Hematopoietic multipotent progenitor cell treated with erythropoietin and hydrocortisone succinate and interleukin-3 and kit ligand, for 6 days (in vitro differentiated cells): ENCODE measurements around the gene PLK3.
A peak's percentile ranks its signal among the peaks of the same experiment; 100 is the strongest.
"Not testable (repeated sequence)": the region's sequence is repeated elsewhere in the genome, so short reads cannot be mapped to it uniquely, and the experiment has no call there.

Source experiments
- DNase-seq: peaks from one replicate; pipeline ENCODE4 v3.0.0-alpha.2; 2015

Gene PLK3

DNA sequence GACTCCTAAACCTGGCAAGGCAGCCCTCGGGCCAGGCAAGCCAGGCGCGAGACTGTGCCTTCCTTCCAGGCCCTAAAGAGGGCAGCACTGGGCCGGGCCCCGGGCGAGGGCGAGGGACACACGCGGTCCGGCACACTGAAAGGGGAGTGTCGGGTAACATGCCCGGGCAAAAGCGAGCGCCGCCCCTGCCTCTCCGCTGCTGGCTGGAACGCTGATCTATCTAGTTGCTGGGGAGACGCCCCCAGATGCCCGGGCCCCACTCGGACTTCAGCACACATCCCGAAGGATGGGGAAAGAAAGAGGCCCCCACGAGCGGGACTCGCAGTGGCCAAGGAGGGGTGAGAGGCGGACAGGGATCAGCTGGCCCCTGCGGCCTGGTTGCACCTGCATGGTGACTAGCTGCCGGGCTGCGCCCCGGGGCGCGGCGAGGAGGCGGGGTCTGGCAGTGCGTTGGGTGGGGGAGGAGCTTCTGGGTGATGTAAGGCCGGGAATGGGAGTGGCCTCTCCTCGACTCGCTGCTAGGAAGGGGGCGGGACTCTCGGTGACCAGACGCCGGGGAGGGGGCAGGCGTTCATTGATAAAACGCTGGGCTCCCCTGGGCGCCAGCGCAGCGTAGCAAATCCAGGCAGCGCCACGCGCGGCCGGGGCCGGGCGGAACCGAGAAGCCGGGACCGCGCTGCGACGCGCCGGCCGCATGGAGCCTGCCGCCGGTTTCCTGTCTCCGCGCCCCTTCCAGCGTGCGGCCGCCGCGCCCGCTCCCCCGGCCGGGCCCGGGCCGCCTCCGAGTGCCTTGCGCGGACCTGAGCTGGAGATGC, at the start of gene PLK3:
PLK3 (plus strand) TSS at position 608 of the 815 bp plus-strand sequence; CDS start at position 695, 87 bp downstream.
- DNase-seq, result peak; percentile 100

DNA sequence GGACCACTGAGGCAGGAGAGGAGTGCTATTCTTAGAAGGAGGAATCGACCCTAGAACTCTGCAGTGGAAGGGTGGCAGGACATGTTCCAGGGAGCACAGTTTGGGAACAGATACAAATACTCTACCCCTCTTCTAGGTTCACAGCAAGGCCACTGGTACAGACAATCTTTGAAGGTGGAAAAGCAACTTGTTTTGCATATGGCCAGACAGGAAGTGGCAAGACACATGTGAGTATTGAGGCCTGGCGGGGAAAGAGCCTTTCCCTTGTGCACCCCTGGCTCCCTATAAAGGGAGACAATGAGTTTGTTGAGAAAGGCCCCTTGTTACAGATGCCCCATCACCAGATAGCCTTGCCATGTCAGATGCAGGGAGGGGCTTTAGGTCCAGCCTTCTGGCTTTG, 42.8 kb upstream of the PLK3 start:
- DNase-seq, result no peak

DNA sequence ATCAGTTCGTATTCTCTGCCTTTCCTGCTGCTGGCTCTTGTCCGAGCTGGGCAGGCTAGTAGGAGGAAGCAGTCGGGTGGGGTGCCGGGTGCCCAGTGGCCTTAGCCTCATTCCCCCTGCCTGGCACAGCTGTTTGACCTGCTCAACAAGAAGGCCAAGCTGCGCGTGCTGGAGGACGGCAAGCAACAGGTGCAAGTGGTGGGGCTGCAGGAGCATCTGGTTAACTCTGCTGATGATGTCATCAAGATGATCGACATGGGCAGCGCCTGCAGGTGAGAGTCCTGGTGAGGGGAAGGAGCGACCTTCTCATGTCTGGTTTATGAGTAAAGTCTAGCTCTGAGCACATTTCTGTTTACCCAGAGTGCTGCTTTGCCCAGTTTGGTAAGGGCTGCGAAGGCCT, 41.1 kb upstream of the PLK3 start:
- no peak for DNase-seq

DNA sequence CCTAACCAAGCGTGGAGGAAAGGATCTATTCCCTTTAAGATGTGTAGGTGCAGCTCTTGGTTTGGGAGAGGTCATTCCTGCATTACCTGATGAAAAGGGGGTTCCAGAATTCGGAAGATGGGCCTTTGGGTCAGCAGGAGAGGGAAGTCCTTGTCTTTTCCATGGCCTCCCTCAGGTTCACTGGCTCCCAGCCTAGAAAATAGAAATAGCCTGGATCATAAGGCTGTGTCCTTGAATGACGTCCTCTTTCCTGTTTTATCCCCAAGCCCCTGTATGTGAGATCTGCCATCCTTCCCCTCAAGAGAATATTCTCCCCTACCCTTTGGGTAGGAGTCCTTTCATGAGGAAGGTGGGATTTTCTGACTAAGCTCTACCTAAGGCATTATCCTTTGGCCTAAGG, 39.3 kb upstream of the PLK3 start:
- DNase-seq, result no peak

DNA sequence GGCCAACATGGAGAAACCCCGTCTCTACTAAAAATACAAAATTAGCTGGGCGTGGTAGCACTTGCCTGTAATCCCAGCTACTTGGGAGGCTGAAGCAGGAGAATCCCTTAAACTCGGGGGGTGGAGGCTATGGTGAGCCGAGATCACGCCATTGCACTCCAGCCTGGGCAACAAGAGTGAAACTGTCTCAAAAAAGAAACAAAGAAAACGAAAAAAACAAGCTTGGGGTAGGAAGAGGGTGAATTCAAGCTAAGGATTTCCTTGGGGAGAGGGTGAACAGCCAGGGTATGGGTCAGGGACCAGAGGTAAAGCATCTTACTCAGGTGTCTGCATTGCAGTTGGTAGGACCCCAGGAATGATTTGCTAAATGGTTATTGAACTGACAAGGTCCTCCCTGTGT, 33.8 kb upstream of the PLK3 start:
- not testable (repeated sequence) for DNase-seq

DNA sequence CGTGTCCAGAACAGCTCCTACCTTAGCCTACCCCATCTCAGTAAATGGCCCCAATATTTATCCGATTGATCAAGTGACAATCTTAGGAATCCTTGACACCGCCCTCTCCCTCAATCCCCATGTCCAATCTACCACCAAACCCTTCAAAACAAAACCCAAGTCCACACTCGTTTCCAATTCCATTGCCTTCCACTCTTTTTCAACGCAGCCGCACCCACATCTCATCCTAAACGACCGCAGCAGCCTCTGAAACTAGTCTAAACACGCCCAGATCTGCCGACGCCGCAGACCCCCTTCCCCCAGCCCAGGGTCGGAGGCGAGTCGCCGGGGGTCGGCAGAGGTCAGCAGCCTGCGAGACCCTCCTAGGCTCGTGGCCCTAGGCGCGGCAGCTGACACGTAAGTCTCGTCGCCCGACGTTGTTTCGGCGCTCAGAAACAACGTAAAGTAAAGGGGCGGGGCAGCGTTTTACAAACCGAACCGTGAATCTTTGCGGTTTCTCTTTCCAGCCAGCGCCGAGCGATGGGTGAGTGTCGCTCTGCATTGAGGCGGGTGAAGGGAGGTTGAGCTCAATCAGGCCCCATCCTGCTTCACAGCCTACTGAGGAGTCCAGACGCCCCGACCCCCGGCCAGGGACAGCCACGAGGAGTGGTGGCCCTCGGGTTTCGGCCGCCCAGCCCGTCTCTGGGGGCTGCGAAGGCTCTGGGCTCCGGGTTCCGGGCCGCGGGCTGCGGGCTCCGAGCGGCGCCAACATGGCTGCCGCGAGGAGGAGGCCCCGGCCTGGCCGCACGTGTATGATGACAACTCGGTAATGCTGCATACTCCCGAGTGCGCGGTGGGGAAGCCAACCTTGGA, 24.9 kb upstream of the PLK3 start, which contains the start of gene RPS8:
RPS8 (plus strand) TSS at position 463 of the 852 bp plus-strand sequence; CDS start at position 520, 57 bp downstream.
- DNase-seq, result peak; percentile 99

DNA sequence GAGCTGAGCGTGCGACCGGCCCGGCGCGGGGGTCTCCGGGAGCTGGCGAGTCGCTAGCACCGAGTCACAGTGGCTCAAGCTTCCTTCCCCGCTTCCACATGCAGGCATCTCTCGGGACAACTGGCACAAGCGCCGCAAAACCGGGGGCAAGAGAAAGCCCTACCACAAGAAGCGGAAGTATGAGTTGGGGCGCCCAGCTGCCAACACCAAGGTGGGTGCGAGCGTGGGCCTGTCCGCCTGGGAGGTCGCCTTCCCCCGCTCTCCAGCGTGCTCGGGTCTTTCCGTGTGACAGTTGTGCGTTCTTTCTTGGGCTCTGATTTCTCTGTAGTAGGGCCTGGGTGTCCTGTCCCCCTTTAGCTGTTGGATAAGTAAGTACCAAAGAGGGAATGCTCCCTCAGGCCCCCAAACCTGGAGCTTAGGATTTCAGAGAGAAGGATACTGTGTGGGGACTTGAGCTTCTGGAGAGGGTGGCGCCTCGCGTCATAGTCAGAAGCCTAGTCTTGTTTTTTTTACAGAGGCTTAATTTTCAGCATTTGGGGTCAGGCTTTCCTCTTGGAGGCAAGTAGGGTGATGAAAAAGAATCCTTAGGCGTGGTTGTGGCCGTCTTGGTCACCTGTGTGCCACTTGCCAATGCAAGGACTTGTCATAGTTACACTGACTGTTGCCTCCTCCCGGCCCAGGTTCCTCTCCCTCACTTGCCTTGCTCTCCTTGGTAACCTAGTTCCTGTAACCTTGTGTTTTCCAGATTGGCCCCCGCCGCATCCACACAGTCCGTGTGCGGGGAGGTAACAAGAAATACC, 24.0 kb upstream of the PLK3 start:
- DNase-seq, result peak; percentile 48

DNA sequence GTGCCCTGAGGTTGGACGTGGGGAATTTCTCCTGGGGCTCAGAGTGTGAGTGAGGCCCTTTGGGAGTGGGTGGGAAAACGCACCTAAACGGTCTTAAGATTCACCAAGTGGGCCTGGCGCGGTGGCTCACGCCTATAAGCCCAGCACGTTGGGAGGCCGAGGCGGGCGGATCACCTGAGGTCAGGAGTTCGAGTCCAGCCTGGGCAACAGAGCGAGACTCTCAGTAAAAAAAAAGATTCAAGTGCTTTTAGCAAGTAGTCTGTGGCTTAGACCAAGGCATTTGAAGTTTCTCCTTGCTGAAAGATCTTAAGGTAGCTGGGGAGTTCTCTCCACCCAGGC, 23.5 kb upstream of the PLK3 start:
- no peak for DNase-seq

DNA sequence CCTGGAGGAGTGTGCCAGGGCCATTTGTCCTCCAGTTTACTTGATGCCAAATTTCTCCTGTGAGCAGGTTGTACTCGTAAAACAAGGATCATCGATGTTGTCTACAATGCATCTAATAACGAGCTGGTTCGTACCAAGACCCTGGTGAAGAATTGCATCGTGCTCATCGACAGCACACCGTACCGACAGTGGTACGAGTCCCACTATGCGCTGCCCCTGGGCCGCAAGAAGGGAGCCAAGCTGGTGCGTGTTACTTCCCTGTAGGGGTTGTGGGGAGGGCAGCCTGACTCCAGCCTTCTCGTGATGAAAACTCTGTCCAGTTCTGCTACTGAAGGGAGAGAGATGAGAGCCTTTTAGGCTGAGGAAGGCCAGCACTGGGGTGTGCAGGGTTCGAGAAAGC, 22.6 kb upstream of the PLK3 start:
- DNase-seq, result no peak

DNA sequence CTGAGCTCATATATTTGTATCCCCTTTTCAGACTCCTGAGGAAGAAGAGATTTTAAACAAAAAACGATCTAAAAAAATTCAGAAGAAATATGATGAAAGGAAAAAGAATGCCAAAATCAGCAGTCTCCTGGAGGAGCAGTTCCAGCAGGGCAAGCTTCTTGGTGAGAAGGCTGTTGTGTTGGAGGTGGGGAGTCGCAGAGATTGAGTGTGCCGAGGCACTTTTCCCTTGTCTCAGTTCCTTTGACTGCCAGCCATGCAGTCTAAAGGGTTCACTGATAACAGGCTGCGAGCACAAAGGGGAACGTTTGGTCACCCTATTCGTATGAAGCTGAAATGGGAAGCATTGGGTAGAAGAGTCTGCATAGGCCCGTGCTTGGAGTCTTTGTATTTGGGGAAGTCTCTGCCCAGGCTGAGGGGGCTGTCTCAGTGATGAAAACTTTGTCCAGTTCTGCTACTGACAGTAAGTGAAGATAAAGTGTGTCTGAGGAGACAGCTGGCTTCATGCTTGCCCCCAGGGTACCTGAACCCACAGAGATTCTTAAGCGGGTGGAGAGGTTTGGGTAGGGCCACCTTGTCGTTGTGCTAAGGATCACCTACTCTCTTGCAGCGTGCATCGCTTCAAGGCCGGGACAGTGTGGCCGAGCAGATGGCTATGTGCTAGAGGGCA, 22.1 kb upstream of the PLK3 start:
- no peak for DNase-seq

DNA sequence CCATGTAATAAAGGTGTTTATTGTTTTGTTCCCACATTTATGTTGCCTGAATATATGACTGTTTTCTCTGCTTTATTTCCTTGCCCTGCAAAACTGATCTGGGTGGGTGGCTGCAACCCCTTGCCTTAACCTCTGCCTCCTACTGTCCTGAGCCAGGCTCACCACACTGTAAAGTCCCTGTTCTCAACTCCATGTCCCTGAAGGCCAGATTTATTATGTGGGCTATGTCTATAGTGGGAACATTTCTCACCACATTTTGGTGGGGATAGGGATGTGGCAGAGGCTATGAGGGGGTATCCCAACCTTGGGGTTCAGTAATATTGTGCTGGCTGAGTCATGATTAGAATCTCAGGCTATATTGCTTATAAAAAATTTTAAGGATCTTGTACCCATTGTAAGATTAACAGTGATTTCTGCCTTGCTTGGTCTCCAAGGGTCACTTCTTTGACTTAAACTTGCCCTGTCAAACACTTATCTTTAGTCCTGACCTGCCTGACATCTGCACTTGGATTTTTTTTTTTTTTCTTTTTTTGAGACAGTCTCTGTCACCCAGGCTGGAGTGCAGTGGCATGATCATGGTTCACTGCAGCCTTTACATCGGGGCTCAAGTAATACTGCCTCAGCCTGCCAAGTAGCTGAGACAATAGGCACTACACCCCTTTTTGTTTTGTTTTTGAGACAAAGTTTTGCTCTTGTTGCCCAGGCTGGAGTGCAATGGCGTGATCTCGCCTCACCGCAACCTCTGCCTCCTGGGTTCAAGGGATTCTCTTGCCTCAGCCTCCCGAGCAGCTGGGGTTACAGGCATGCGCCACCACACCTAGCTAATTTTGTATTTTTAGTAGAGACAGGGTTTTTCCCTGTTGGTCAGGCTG, 21.2 kb upstream of the PLK3 start:
- no peak for DNase-seq

DNA sequence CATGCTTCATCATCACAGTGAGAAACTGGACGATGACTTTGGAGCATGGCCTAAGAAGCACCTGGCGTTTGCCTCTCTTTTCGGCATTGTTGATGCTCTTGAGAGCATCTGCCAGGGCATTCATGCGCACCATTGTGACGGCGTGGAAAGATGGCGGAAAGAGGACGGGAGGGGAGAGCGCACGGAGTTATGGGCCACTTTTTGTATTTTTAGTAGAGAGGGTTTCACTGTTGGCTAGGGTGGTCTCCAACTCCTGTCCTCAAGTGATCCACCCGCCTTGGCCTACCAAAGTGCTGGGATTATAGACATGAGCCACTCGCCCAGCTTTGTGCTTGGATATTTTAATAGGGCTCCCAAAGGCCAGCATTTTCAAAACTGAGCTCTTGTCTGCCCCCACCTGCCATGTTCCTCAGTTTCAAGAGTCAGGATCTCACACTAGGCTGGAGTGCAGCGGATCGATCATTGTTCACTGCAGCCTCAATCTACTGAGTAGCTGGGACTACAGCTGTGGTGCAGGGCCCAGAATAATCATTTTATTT, 19.5 kb upstream of the PLK3 start:
- DNase-seq, result no peak

DNA sequence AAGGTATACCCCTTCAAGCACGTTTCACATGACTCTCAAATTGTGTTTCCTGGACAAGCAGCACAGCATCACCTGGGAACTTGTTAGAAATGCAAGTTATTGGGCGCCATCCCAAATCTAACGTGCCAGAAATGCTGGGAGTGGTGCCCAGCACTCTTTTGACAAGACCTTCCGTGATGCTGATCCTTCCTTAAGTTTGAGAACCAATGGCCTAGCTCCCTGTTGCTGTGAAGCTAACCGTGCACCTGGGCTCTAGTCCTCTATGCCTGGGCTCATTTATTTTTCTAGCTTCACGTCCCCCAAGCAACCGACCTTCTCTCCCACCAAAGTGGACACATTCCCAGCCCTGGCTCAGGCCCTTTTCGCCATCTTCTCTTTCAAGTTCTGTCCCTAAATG, 16.5 kb upstream of the PLK3 start:
- no peak for DNase-seq

DNA sequence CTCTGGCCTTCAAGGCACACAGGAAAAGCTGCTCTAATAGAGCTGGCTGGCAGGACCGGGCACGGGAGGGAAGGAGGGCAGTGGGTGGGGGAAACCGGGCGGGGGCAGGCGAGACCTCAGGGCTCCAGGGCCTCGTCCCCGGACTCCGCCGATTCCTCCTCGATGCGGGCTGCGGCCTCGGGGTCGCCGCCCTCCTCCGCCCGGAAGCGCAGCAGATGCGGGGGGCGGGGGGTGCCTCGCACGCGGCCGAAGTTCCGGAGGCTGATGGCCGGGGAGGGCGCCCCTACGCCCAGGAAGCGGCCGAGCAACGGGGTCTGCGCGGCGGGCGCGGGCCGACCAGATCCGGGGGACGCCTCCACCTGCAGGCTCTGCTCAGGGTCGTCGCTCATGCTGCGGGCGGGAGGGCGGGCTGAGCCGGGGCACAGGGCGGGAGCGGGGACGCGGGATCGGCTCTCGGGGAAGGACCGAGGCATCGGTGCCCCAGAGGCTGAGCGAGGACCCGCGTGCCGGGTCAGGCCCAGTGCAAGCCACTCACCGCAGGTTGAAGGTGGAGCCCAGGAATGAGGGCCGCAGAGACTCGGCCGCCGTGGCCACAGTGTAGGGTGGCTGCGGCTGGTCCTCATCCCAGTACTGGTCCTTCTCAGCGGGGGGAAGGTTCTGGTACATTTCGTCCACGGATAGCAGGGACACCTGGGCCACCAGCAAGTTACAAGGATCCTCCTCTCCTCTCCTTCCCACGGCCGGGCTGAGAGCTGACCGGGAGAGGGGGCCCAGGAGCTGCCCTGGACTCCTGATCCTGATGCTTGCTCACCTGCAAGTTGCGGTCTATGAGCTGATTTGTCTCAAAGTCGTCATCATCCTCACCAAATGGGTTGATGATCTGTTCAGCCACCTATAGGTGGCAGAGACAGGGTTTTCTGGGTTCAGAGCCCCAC, 15.8 kb upstream of the PLK3 start:
- peak; percentile 53 for DNase-seq

DNA sequence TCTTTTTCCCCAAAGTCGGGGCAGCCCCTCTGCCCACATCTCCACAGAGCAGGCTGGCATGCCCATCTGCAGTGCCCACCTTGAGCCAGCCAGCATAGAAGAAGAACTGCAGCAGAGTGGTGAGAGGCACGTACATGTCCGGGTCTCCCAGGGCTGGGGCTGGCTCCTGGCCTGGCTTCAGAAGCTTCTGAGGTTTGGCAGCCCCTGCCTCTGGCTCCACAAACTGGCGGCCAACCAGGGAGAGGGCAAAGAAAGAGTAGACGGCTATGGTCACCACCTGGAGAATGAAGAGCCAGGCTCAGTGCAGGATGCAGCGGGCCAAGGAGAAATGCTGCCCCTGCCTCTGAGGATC, 15.2 kb upstream of the PLK3 start:
- DNase-seq, result no peak

DNA sequence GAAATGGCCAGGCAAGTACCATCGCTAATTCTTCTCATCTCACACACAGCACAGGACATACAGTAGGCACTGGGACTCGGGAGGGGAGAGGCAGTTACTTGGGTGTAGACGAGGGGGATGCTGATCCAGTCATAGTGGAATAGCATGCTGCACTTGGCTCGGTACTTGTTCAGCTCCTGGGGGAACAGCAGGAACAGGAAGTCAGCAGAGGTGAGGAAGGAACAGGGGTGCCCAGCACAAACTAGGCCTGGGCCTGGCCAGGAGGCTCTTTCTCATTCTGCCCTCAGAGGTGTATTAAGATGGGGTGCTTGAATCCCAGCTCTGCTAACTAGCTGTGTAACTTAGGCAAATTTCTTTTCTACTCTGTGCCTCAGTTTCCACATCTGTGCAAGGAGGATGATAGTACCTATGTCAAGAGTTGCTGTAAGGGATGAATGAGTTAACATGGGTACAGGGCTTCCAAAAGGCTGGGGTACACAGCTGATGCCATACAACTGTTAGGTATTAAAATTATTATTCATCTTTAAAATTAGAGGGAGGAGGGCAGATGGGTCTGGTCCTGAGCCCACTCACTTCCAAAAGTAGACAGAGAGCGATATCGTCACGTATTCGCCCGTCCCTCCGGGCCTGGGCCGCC, 14.6 kb upstream of the PLK3 start:
- DNase-seq, result no peak

DNA sequence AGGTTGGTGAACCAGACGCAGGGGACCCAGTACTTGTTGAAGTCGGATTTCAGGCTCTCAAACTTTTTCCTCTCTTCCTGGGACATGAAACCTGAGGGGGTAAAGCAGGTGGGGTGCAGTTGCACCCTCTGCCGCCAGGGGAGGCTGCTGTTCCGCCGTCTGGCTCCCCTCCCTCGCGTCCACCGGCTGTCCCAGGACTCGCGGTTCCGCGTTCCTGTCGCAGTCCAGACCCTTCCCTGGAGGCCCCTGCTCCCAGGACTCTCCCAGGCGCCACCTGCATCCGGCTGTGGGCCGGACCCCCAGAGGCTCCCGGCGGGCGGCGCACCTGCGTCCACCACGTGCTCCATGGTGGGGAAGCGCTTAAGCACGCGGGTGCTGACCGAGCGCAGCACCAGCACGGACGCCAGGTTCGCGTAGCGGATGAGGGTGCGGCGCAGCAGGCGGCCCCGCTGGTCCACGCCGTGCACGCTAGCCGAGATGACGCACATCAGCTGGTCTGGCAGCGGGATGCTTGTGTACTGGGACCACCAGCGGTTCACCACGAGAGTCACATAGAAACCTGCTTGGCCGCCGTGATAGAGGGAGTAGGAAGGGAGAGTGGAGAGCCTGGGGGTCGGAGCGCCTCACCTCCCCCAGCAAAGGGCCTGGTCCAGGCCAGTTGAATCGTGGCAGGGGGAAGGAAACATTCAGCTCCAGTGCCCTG, 13.9 kb upstream of the PLK3 start:
- DNase-seq, result peak; percentile 83

DNA sequence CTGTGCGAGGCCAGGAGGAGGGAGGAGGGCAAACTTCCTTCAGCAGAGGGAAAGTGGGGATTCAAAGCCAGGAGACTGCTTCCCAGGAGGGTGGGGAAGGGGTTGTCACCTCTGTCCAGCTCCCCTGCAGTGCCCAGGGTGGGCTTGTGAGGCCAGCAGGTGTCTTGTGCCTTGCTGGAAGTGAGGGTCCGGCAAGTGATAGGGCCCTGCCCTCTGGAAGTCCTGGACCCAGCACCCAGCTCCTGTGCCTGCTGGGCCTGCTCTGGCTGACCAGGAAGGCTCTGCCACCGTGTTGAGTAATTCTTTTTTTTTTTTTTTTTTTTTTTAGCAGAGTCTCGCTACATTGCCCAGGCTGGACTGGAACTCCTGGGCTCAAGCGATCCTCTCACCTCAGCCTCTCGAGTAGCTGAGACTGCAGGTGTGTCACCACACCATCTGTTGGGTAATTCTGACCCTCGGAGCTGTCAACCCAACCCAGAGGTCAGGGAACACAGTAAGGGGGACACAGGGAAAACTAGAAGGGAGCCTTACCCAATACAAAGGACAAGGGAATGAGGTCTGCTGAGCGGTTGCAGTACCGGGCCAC, 13.2 kb upstream of the PLK3 start:
- no peak for DNase-seq

DNA sequence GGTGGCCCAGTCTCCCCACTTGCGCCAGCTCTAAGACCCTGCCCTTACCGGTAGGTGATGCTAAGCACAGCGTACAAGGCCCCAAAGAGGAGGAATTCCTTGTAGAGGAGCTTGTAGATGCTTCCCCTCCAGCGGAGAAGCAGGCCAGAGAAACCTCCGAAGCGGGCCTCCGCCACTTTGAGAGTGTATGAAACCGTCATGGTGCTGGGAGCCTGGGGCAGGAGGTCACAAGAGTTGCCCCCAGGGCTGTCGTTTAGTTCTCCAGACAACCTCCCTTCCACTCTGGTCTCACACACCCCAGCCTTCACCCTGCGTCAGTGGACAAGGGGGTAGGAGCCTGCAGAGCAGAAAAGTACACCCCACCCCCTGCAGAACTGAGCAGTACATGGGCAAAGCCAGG, 12.7 kb upstream of the PLK3 start:
- no peak for DNase-seq
